Urothelium cell line (cell line): ENCODE data around the gene FKBP7.
A peak's percentile ranks its signal among the peaks of the same experiment; 100 is the strongest.
"Not testable (repeated sequence)": the region's sequence is repeated elsewhere in the genome, so short reads cannot be mapped to it uniquely, and the experiment has no call there.

Experiments used
- DNase-seq: peaks from one replicate; pipeline ENCODE4 v3.0.0; 2011; ENCODE audit warnings: low spot score, mixed read lengths
- FAIRE-seq: peaks from 2 replicates; lab custom pipeline; 2011; peaks lifted over from hg19 to GRCh38; lab: Jason Lieb, UNC

The FKBP7 gene

DNA sequence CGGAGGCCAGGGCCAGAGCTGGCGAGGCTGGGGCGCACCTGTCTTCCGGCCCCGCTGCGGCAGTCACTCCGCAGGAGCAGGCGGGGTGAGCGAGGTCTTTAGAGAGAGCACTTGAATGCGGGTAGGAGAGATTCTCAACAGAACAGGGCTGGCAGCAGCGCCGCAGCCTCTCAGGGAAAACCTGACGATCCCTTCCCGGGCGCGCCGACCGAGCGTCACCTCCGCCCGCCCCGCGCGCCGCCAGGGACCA is 28.0 kb downstream of the FKBP7 start:
- no peak for FAIRE-seq
- no peak for DNase-seq

- FAIRE-seq (no peak), DNase-seq (no peak)
These were observed 28.5 kb downstream of the FKBP7 start for GRCh38 chr2:178449700-178450523.

DNA sequence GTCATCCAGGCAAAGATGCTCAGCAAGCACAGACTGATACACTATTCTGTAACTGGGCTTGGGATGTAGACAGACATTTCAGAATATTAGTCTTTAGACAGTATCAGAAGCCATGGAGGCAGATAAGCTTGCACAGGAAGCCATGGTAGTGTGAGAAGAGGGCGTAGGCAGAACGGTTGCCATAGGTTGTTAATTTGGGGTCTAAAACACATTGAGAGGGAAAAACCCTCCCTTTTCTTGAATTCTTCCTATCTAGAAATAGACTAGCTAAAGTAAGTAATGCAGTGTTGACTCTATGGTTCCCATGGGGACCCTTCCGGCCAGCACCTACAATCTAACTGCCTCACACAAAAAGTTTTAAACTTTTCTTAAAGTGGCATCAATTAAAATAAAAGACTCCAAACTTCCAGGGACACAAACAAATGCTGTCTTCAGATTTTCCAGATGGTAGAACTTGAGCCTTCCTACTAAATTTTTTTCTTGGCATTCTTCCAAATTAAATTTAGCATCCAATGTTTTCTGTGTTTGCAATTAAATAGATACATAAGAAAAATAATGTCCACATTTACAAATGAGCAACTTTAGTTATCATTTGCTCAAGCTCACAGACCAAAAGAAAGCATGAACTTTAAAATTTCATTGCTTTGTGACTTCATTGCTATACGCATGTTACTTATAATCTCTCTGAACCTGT is 29.3 kb downstream of the FKBP7 start:
- FAIRE-seq (no peak), DNase-seq (no peak)

GRCh38 chr2:178441426-178441825 is 37.0 kb downstream of the FKBP7 start:
- DNase-seq (no peak), FAIRE-seq (no peak)

GRCh38 chr2:178436662-178437061 is 41.7 kb downstream of the FKBP7 start:
- no peak for DNase-seq
- no peak for FAIRE-seq

GRCh38 chr2:178429336-178429735 is 49.1 kb downstream of the FKBP7 start:
- FAIRE-seq = no peak
- no peak for DNase-seq

- FAIRE-seq = no peak
- DNase-seq = no peak
These were observed 50.0 kb downstream of the FKBP7 start for GRCh38 chr2:178428396-178428806.

DNA sequence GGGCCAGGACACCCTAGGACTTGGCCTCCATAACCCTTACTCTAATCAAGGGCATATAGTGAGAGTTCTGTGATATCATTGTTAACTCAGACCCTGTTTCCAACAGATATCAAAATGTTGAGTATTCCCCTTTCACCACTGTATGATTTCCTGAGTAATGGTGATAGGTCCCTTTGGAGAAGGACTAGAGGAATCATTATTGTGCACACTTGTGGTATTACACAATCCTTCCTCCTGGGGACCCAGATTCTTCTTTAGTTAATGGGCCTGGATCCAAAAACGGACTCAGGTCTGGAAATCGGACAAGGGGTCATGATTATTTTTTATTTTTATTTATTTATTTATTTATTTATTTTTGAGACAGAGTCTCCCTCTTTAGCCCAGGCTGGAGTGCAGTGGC is 50.9 kb downstream of the FKBP7 start:
- no peak for FAIRE-seq
- no peak for DNase-seq

- DNase-seq (no peak), FAIRE-seq (no peak)
These were observed 52.0 kb downstream of the FKBP7 start for GRCh38 chr2:178426388-178426787.

DNA sequence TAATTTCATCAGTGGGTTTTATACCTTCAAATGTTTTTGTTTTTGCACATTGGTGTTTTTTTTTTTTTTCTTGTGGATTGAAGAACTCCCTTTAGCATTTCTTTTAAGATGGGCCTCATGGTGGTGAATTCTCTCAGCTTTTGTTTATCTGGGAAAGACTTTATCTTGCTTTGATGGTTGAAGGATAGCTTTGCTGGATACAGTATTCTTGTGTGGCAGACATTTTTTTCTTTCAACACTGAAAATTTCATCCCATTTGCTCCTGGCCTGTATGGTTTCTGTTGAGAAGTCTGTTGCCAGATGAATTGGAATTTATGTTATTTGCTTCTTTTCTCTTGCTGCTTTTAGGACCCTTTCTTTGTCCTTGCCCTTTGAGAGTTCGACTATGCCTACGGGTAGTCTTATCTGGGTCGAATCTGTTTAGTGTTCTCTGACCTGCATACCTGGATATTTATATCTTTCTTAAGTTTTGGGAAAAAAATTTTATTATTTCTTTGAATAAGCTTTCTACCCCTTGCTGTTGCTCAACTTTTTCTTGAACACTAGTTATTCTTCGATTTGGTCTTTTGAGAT is 53.1 kb downstream of the FKBP7 start:
- FAIRE-seq = no peak
- no peak for DNase-seq

GRCh38 chr2:178423746-178424145 is 54.7 kb downstream of the FKBP7 start:
- FAIRE-seq, DNase-seq: not testable (repeated sequence)

GRCh38 chr2:178422097-178422496 is 56.3 kb downstream of the FKBP7 start:
- FAIRE-seq = no peak

GRCh38 chr2:178420463-178420999 is 57.9 kb downstream of the FKBP7 start:
- DNase-seq (no peak), FAIRE-seq (no peak)

More at GRCh38 chr2:178422097-178422496, 56.3 kb downstream of the FKBP7 start:
- DNase-seq = no peak

- no peak for DNase-seq
- no peak for FAIRE-seq
These were observed 59.3 kb downstream of the FKBP7 start for GRCh38 chr2:178419123-178419522.

GRCh38 chr2:178418426-178418825 is 60.0 kb downstream of the FKBP7 start:
- DNase-seq = no peak
- no peak for FAIRE-seq

GRCh38 chr2:178417916-178418315 is 60.5 kb downstream of the FKBP7 start:
- no peak for FAIRE-seq
- DNase-seq = no peak

GRCh38 chr2:178415979-178416378 is 62.4 kb downstream of the FKBP7 start:
- no peak for DNase-seq
- FAIRE-seq = no peak

GRCh38 chr2:178414266-178415247 is 63.8 kb downstream of the FKBP7 start:
- FAIRE-seq = no peak
- peak; percentile 90 for DNase-seq
